Stimulated activated naive B cell treated with anti-CD40 and anti-IgM and Interleukin-4, amounts not matched to agents 10 μg/mL and 1 μg/mL and 100 μg/mL, for 72 hours (primary cell): ENCODE results near the gene BZW1.
"Not testable (repeated sequence)": the region's sequence is repeated elsewhere in the genome, so short reads cannot be mapped to it uniquely, and the experiment has no call there.

ENCODE experiments used
- ATAC-seq, 2 donors: fragments of 150-1000 bp; cut with Tn5 transposase; replicated peaks; 2 replicates each; pipeline ENCODE4 v1.10.0; 2021; ENCODE audit warnings: moderate library complexity in 1 of 2
- DNase-seq: peaks from one replicate; pipeline ENCODE4 v3.0.0; 2021
- H3K27ac Mint-ChIP-seq: one replicate; pipeline ENCODE4 v1.8.0; 2022; ENCODE audit warnings: mild to moderate bottlenecking, mixed read lengths
- H3K27me3 Mint-ChIP-seq, 2 donors: one replicate each; pipeline ENCODE4 v1.8.0; 2022; ENCODE audit warnings: mixed read lengths in 2 of 2
- H3K36me3 Mint-ChIP-seq, 2 donors: one replicate each; pipeline ENCODE4 v1.8.0; 2022; ENCODE audit warnings: mixed read lengths in 2 of 2, mild to moderate bottlenecking in 1 of 2
- H3K4me1 Mint-ChIP-seq, 2 donors: one replicate each; pipeline ENCODE4 v1.8.0; 2022; ENCODE audit warnings: mixed read lengths in 2 of 2, mild to moderate bottlenecking in 1 of 2
- H3K4me3 Mint-ChIP-seq, 2 donors: one replicate each; pipeline ENCODE4 v1.8.0; 2022; ENCODE audit warnings: mild to moderate bottlenecking in 2 of 2, mixed read lengths in 2 of 2, moderate library complexity in 1 of 2
- H3K9me3 Mint-ChIP-seq, 2 donors: one replicate each; pipeline ENCODE4 v1.8.0; 2022; ENCODE audit warnings: mixed read lengths in 2 of 2, mild to moderate bottlenecking in 1 of 2

BZW1 gene

DNA sequence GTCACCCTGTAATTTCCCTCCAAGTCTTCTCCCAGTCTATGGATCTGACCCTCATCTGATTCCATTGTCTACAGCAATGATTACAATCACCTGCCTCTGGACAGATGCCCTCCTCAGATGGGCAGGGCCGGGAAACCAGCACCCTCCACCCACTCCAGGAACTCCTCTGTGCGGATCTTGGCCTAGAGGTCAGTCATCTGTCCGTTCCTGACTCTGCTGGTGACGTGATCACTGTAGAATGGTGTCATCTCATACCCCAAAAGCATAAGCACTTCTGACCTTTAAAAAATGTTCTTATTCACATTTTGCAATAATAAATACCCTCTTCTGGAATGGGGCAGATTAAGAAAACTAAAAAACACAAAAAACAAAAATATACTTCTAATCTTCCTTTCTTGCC is 29.5 kb upstream of the BZW1 start:
- H3K9me3 Mint-ChIP-seq: no peaks in the 10 kb centered on the region
- H3K4me3 Mint-ChIP-seq: no peak overlapping the region
- H3K27ac Mint-ChIP-seq: no peak overlapping the region
- H3K36me3 Mint-ChIP-seq: no peaks in the 10 kb centered on the region
- ATAC-seq (no peak), DNase-seq (no peak)
- H3K27me3 Mint-ChIP-seq: no peaks in the 10 kb centered on the region
- H3K4me1 Mint-ChIP-seq: no peaks in the 10 kb centered on the region

DNA sequence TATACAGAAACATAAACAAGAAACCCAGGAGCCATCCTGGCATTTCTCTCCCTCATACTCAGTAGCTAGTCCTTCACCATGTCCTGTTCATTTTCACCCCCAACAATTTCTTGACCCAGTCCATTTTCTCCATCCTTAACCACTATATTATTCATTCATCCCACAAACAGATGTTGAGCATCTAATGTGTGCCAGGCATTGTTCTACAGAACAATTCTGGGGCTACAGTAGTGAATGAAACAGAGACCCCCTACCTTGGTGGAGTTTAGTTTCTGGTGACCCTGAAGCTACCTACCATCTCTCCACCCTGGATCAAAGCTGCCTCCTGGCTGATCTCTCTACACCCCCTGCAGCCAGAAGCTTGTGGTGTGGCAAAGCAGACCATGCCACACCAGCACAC is 27.5 kb upstream of the BZW1 start:
- Mint-ChIP-seq H3K4me3 (no peak overlapping the region), H3K4me1 (no peaks in the 10 kb centered on the region), H3K36me3 (no peaks in the 10 kb centered on the region), H3K27me3 (no peaks in the 10 kb centered on the region), H3K9me3 (no peaks in the 10 kb centered on the region), H3K27ac (no peak overlapping the region)
- no peak for DNase-seq
- no peak for ATAC-seq

DNA sequence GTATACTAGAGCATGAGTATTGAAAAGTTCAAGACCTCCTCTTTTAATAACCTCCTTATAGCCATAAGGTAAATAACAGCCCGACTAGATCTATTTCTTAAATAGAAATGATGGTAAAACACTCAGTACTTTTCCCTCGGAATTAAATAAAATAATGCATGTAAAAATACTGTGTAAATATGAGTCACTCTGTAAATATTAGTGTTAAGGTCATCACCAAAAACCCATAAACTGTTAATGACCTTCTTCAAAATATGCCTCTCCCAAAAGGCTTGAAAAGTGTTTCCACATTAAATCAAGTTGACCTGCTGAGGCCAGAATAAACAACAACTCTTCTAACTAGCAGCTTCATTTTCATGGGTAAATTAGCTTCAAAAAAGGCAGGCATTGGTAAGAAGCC is 25.3 kb upstream of the BZW1 start:
- Mint-ChIP-seq H3K9me3 (no peaks in the 10 kb centered on the region), H3K27me3 (no peaks in the 10 kb centered on the region), H3K36me3 (no peaks in the 10 kb centered on the region), H3K27ac (no peak overlapping the region), H3K4me1 (no peaks in the 10 kb centered on the region), H3K4me3 (no peak overlapping the region)
- ATAC-seq (no peak), DNase-seq (no peak)

GRCh38 chr2:200786826-200787225 is 24.9 kb upstream of the BZW1 start:
- H3K4me1 Mint-ChIP-seq: no peaks in the 10 kb centered on the region
- no peak overlapping the region for H3K4me3 Mint-ChIP-seq
- ATAC-seq (no peak), DNase-seq (no peak)
- no peaks in the 10 kb centered on the region for H3K9me3 Mint-ChIP-seq
- H3K27me3 Mint-ChIP-seq: no peaks in the 10 kb centered on the region
- H3K27ac Mint-ChIP-seq: no peak overlapping the region
- no peaks in the 10 kb centered on the region for H3K36me3 Mint-ChIP-seq

DNA sequence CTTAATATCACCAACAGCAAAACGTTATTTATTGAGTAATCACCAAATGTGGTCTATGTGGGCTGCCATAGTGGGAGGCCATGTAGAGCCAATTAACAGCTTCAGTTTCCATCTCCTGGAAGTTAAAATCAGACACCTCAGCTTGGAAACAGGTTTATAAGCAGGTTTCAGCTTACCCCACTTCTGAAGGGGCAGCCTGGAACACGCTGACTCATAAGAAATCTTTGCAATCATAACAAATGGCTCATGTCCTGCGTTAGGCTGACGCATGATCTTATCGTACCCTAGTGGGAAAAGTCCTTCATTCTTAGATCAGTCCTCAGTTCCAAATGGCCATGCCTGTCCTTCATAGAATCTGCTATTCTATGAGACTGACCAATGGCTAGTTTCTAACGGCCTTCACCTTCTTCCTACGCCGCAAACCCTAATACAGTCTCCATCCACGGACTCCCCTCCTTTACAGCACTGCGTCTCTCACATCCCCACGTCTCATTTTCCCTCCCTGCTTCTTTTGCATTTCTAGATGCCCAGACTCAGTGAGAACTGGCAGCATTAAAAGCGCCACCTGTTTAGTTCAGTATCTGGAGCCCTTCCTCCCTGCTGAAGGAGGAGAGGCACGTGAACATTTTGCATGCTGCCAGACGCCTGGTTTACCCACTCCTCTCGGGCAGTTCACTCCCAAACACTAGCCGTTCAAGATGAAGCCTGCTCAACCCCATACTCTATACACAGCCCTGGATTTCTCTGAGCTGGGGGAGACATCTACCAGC is 24.2 kb upstream of the BZW1 start:
- Mint-ChIP-seq H3K4me3 (no peak overlapping the region), H3K27ac (no peak overlapping the region), H3K4me1 (no peaks in the 10 kb centered on the region), H3K9me3 (no peaks in the 10 kb centered on the region), H3K27me3 (no peaks in the 10 kb centered on the region), H3K36me3 (no peaks in the 10 kb centered on the region)
- no peak for ATAC-seq
- no peak for DNase-seq

GRCh38 chr2:200788121-200788718 is 23.5 kb upstream of the BZW1 start:
- no peaks in the 10 kb centered on the region for H3K36me3 Mint-ChIP-seq
- no peaks in the 10 kb centered on the region for H3K4me1 Mint-ChIP-seq
- H3K9me3 Mint-ChIP-seq: no peaks in the 10 kb centered on the region
- no peak overlapping the region for H3K27ac Mint-ChIP-seq
- ATAC-seq: no peak
- DNase-seq: no peak
- H3K4me3 Mint-ChIP-seq: no peak overlapping the region
- no peaks in the 10 kb centered on the region for H3K27me3 Mint-ChIP-seq

GRCh38 chr2:200790185-200790584 is 21.5 kb upstream of the BZW1 start:
- Mint-ChIP-seq H3K9me3 (no peaks in the 10 kb centered on the region), H3K27ac (no peak overlapping the region), H3K27me3 (no peaks in the 10 kb centered on the region), H3K4me1 (no peaks in the 10 kb centered on the region), H3K4me3 (no peak overlapping the region), H3K36me3 (no peaks in the 10 kb centered on the region)
- no peak for DNase-seq
- no peak for ATAC-seq

DNA sequence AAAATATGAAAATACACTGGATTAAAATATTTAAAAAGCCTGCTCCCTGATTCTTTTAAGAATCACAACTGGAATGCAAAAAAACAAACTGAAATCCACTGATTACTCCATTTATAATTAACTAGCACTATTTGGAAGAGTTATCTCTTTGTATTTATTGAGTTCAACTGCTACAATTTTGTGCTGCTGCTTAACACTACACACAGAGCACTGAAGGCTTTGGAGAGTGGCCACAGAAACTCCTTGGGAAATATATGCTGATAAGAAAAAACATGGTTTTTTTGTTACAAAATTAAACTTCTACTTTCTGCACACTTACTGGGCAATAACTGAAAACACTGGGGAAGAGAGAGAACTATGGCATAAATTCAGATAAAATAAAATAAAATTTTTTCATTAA is 19.8 kb upstream of the BZW1 start:
- H3K27ac Mint-ChIP-seq: no peak overlapping the region
- no peaks in the 10 kb centered on the region for H3K27me3 Mint-ChIP-seq
- H3K9me3 Mint-ChIP-seq: no peaks in the 10 kb centered on the region
- ATAC-seq (no peak), DNase-seq (no peak)
- H3K36me3 Mint-ChIP-seq: no peaks in the 10 kb centered on the region
- H3K4me3 Mint-ChIP-seq: no peak overlapping the region
- H3K4me1 Mint-ChIP-seq: no peaks in the 10 kb centered on the region

DNA sequence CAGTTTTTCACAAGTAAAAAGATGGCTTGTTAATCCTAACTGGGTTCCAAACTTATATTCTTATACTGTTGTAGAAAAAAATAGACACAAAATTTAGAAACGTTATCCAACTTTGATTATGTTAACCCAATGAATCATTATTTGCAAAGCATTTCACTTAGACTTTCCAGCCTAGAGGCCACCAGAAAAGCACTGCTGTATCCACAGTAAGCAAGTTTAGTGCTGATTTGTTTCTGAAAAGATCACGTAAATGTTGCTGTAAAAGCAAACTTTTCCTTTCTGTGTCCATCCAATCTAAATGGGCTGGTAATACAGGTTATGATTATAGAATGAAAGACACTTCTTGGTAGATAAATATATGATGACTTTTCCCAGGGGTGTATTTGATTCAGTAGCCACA is 17.6 kb upstream of the BZW1 start:
- no peak for DNase-seq
- Mint-ChIP-seq H3K9me3 (no peaks in the 10 kb centered on the region), H3K27ac (no peak overlapping the region), H3K4me3 (no peak overlapping the region), H3K27me3 (no peaks in the 10 kb centered on the region), H3K36me3 (no peaks in the 10 kb centered on the region), H3K4me1 (no peaks in the 10 kb centered on the region)
- ATAC-seq: no peak

DNA sequence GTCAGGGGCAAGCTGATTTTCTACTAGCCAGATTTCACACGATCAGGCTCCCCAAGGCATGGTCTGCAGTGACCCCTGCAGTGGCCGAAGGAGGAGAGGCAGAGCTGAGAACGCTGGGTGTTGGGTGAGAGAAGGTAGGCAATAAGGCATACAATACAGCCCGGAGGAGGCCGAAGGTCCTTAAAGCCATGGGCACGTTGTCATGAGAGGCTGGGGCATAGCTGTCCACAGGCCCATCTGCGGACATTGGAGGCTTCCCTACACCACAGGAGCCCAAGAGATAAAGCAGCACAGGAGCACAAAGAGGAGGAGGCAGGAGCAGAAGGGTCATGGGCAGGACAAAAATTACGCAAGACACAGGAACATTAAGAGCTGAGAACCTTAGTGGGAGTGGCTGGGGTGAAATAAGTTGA is 16.7 kb upstream of the BZW1 start:
- H3K9me3 Mint-ChIP-seq: no peaks in the 10 kb centered on the region
- no peak overlapping the region for H3K27ac Mint-ChIP-seq
- H3K36me3 Mint-ChIP-seq: no peaks in the 10 kb centered on the region
- ATAC-seq (no peak), DNase-seq (no peak)
- no peaks in the 10 kb centered on the region for H3K27me3 Mint-ChIP-seq
- no peaks in the 10 kb centered on the region for H3K4me1 Mint-ChIP-seq
- no peak overlapping the region for H3K4me3 Mint-ChIP-seq

DNA sequence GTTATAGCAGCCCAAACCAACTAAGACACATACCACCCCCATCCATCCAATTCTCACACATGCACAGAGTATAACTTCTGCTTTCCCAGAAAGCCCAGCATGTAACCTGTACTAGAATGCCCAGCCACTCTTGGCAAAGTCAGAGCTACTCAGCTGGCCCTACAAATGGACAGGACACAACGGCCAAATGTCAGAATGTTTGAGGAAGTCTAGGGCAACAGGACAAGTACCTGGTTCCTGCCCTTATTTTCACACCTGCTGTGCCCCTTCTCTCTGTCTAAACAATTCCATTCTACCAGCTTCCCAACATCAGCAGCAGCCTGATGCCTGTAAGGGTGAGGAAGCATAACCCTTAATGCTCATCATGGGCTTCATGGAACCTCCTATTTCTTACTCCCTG is 15.1 kb upstream of the BZW1 start:
- Mint-ChIP-seq H3K4me1 (no peaks in the 10 kb centered on the region), H3K27ac (no peak overlapping the region), H3K36me3 (peaks cover 0 to 2% of the 10 kb centered on the region in 2 donors), H3K27me3 (peaks cover 0 to 1% of the 10 kb centered on the region in 2 donors), H3K4me3 (no peak overlapping the region), H3K9me3 (peaks cover 1 to 2% of the 10 kb centered on the region in 2 donors)
- no peak for ATAC-seq
- no peak for DNase-seq

DNA sequence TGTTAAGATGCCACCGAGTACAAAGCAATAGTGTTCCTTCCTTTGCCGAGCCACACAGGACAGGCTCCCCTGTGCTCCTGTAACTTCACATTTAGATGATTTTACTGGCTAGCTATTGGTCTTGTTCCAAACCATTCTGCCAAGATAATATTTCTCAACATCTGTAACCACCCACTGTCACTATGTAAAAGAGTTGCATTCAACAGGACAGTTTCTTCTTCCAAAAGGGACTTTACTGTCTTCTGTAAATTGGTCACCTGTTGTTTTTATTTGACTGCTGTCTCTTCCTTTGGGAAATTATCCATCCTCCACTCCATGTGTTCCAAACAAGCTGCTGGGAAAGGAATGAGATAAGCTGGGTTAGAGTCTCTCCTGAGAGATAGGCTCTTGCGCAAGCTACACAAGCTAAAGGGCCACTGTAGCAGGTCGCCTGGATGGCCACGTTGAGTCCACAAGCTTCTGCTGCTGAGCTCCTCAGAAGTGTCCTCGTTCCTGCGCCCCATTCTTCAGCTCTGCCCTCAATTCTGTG is 14.4 kb upstream of the BZW1 start:
- Mint-ChIP-seq H3K9me3 (peaks cover 4 to 6% of the 10 kb centered on the region in 2 donors), H3K4me3 (no peak overlapping the region), H3K27ac (no peak overlapping the region), H3K4me1 (no peaks in the 10 kb centered on the region), H3K27me3 (peaks cover 0 to 5% of the 10 kb centered on the region in 2 donors), H3K36me3 (peaks cover 0 to 4% of the 10 kb centered on the region in 2 donors)
- ATAC-seq: no peak
- DNase-seq: no peak

DNA sequence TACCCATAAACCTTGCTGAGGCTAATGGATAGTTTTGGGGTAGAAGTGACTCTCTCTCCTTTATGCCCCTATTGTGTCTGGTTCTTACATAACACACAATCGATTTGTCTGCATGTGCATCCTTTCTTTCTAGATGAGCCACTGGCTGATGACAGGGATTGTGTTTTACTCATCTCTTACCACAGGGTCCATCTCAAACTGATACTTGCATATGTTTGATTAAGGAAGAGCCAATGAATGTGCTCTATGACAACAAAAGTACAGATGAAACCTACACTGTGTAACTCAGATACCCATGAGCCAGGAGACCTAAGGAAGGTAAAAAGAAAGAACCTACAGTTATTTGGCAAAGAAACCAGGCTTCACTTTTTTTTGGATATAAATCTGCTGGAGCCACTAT is 13.2 kb upstream of the BZW1 start:
- H3K4me1 Mint-ChIP-seq: no peaks in the 10 kb centered on the region
- peaks cover 0 to 5% of the 10 kb centered on the region in 2 donors for H3K27me3 Mint-ChIP-seq
- H3K9me3 Mint-ChIP-seq: peaks cover 4 to 6% of the 10 kb centered on the region in 2 donors
- ATAC-seq (no peak), DNase-seq (no peak)
- H3K27ac Mint-ChIP-seq: no peak overlapping the region
- H3K36me3 Mint-ChIP-seq: peaks cover 0 to 4% of the 10 kb centered on the region in 2 donors
- no peak overlapping the region for H3K4me3 Mint-ChIP-seq

GRCh38 chr2:200800458-200800857 is 11.3 kb upstream of the BZW1 start:
- H3K27me3 Mint-ChIP-seq: peaks cover 0 to 5% of the 10 kb centered on the region in 2 donors
- no peaks in the 10 kb centered on the region for H3K4me1 Mint-ChIP-seq
- no peak for DNase-seq
- peaks cover 4 to 6% of the 10 kb centered on the region in 2 donors for H3K9me3 Mint-ChIP-seq
- H3K4me3 Mint-ChIP-seq: no peak overlapping the region
- no peak overlapping the region for H3K27ac Mint-ChIP-seq
- H3K36me3 Mint-ChIP-seq: peaks cover 0 to 4% of the 10 kb centered on the region in 2 donors
- ATAC-seq: no peak

- not testable (repeated sequence) for H3K9me3 Mint-ChIP-seq, ATAC-seq, H3K4me1 Mint-ChIP-seq
Measured at GRCh38 chr2:200801431-200801830, 10.3 kb upstream of the BZW1 start.

More at GRCh38 chr2:200801431-200801830, 10.3 kb upstream of the BZW1 start:
- not testable (repeated sequence) for H3K36me3 Mint-ChIP-seq, H3K4me3 Mint-ChIP-seq, H3K27me3 Mint-ChIP-seq, H3K27ac Mint-ChIP-seq, DNase-seq
